GM10248 (cell line): ENCODE results near the gene GPR176.

Experiments
- CTCF ChIA-PET: fragments of 300-600 bp; sonication (Branson Sonifier 250); formaldehyde crosslinking; extraction: SDS; loops from one replicate; lab custom pipeline; 2021; ENCODE audit warnings: antibody characterized with exemption; lab: Yijun Ruan, JAX
- POLR2A ChIA-PET: fragments of 350-650 bp; sonication (Branson Sonifier 250); formaldehyde crosslinking; extraction: SDS; loops from one replicate; lab custom pipeline; 2020; ENCODE audit warnings: antibody characterized with exemption; lab: Yijun Ruan, JAX
- DNase-seq: peaks from one replicate; pipeline ENCODE4 v3.0.0; 2012; ENCODE audit errors: extremely low spot score
- TF ChIP-seq, protein P1 (sequence below): IDR thresholded peaks from 2 replicates; pipeline ENCODE4 v1.5.1; 2012; ENCODE audit warnings: mild to moderate bottlenecking, low read depth; ENCODE audit errors: extremely low read depth, missing control alignments, control extremely low read depth

The GPR176 gene

DNA sequence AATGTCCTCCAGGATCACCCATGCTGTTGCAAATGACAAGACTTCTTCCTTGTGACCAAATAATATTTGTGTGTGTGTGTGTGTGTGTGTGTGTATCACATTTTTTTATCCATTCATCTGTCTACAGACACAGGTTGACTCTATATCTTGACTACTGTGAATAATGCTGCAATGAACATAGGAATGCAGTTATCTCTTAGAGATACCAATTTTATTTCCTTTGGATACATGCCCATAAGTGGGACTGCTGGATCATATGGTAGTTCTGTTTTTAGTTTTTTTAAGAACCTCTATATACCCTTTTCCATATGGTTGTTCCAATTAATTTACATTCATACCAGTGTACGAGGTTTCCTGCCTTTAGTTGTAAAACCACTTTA lies 41.7 kb downstream of the GPR176 start:
- TF ChIP-seq, protein P1, sequence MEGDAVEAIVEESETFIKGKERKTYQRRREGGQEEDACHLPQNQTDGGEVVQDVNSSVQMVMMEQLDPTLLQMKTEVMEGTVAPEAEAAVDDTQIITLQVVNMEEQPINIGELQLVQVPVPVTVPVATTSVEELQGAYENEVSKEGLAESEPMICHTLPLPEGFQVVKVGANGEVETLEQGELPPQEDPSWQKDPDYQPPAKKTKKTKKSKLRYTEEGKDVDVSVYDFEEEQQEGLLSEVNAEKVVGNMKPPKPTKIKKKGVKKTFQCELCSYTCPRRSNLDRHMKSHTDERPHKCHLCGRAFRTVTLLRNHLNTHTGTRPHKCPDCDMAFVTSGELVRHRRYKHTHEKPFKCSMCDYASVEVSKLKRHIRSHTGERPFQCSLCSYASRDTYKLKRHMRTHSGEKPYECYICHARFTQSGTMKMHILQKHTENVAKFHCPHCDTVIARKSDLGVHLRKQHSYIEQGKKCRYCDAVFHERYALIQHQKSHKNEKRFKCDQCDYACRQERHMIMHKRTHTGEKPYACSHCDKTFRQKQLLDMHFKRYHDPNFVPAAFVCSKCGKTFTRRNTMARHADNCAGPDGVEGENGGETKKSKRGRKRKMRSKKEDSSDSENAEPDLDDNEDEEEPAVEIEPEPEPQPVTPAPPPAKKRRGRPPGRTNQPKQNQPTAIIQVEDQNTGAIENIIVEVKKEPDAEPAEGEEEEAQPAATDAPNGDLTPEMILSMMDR, result no peak
- CTCF ChIA-PET, result interaction anchor here (1.1 to 1.8 kb wide), 3 partner anchors 10 to 20 kb away, joined by 3 to 4 read pairs (median 4); no protein-coding TSS in a partner anchor
- DNase-seq, result no peak
- POLR2A ChIA-PET, result no interaction called here

DNA sequence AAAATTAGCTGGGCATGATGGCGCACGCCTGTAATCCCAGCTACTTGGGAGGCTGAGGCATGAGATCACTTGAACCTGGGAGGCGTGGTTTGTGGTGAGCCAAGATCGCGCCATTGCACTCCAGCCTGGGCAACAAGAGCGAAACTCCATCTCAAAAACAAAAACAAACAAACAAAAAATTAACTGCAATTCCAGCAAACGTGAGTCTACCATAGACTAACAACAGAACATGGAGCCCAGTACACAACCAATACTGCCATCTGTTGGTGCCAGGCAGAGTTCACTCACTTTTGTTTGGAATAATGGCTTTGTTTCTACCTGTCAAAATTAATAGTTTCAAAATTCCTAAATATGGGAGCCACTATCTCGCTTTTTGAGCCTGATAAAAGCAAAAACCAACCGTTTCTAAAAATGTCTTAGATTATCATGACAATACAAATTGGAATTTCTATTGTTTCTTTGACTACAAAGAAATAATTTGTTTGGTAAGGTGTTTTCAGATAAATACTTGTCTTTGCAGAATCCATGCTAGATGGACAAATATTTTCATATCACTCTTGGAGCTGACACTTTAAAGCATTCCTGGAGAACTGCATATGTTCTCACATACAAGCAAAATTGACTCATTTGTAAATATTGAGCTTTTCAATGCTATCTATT lies 45.0 kb downstream of the GPR176 start:
- DNase-seq, result peak; percentile 35
- ChIA-PET CTCF (interaction anchor here (0.6 to 3.4 kb wide), 13 partner anchors 8 to 103 kb away, joined by 3 to 17 read pairs (median 4); no protein-coding TSS in a partner anchor), POLR2A (no interaction called here)
- TF ChIP-seq, protein P1, result peak; percentile 32

DNA sequence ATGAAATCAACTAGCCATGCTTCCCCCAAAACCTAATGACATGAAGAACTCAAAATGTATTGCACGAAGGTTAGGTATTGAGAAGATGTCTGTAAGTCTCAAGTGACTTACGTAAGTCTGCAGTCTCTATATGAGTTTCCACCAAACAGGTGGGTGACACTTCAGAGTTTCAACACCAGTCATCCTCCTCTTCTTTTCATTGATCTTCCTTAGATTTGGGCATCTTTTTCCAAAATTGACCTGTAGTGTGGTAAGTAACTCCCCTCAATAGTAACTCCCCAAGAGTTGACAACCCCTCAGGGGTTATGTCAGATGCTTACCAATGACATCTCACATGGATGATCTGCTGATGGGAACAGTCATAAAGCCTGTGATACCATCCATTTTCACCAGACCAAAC lies 46.1 kb downstream of the GPR176 start:
- TF ChIP-seq, protein P1, result no peak
- POLR2A ChIA-PET, result no interaction called here
- CTCF ChIA-PET, result interaction anchor here (0.9 to 3.4 kb wide), 13 partner anchors 11 to 187 kb away, joined by 3 to 17 read pairs (median 4); no protein-coding TSS in a partner anchor
- DNase-seq, result no peak

DNA sequence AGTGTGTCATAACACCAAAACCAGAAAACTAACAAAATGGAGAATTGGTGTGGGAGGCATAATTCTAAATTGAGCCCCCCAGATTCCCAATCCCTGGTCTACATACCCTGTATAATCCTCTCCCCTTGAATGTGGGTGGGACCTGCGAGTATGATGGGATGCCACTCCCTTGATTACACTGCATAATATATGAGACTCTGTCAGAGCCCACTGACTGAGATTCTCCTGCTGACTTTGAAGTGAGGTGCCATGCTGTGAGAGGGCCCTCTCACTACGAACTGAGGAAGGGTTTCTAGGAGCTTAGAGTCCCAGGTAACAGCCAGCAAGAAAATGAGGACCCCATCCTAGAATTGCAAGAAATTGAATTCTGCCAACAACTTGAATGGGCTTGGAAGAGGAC lies 49.5 kb downstream of the GPR176 start:
- POLR2A ChIA-PET, result no interaction called here
- CTCF ChIA-PET, result no interaction called here

DNA sequence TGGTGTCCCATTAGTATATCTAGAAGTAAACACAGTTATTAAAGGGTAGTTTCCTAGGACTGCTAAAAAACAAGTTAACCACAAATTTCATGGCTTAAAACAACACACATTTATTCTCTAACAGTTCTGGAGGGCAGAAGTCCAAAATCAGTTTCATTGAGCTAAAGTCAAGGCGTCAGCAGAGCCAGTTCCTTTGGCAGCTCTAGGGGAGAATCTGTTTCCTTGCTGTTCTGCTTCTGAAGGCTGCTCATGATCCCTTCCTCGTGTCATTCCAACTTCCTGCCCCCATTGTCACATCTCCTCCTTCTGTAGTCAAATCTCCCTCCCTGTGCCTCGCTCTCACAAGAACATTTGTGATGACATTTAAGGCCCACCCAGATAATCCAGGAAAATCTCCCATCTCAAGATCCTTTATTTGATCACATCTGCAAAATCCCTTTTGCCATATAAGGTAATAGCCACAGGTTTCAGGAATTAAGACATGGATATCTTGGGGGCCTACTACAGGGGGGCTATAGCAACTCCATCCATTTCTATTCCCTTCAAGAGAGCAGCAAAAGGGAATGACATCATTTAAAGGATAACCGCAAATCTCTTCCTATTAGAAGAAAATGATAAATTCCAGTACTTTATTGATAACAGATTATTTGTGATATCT lies 50.1 kb downstream of the GPR176 start:
- ChIA-PET CTCF (no interaction called here), POLR2A (no interaction called here)
- DNase-seq, result no peak
- TF ChIP-seq, protein P1, result no peak

More for the DNA sequence above, 49.5 kb downstream of the GPR176 start:
- TF ChIP-seq, protein P1, result no peak
- no peak for DNase-seq

DNA sequence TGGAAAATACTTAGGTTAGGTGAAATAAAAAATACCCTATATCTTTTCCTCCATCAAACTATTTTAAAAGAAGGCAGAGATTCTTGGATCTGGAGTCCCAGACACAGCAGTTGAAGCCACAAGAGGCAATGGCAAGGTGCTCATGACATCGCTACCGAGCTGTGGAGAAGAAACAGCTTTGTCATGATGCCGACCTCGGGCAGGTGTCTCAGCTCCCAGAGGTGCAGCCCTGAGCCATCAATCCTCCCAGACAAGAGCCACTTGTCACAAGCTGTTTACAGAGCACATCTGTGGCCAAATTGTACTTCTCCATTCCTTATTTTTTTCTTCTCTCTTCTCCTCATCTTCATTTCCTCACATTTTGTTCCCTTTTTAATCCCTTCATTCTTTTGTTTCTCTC lies 50.8 kb downstream of the GPR176 start:
- ChIA-PET CTCF (no interaction called here), POLR2A (no interaction called here)
- DNase-seq, result no peak
- TF ChIP-seq, protein P1, result no peak
